MM.1S (cell line): ENCODE measurements around the gene FGFBP3.

Experiments
- DNase-seq: peaks from one replicate; pipeline ENCODE4 v3.0.0-alpha.2; 2015
- H2AFZ ChIP-seq: fragments of 300-600 bp; sonication (generic); 2 replicates; pipeline ENCODE4 v1.6.0; 2016; ENCODE audit warnings: antibody characterized with exemption, low read length
- H3F3A ChIP-seq: fragments of 300-600 bp; sonication (generic); 2 replicates; pipeline ENCODE4 v1.6.1; 2016; ENCODE audit warnings: mild to moderate bottlenecking, antibody characterized with exemption, low read length, moderate library complexity, mixed read lengths; ENCODE audit not compliant: insufficient read depth
- H3K27ac ChIP-seq: fragments of 300-600 bp; sonication (generic); 2 replicates; pipeline ENCODE4 v1.5.1; 2016; ENCODE audit warnings: mild to moderate bottlenecking, low read length
- H3K27me3 ChIP-seq: fragments of 300-600 bp; sonication (generic); replicated peaks from 2 replicates; pipeline ENCODE4 v1.6.0; 2016; ENCODE audit warnings: low read length; ENCODE audit not compliant: insufficient read depth
- H3K36me3 ChIP-seq: fragments of 300-600 bp; sonication (generic); replicated peaks from 2 replicates; pipeline ENCODE4 v1.6.1; 2016; ENCODE audit warnings: mild to moderate bottlenecking, low read length, mixed read lengths; ENCODE audit not compliant: insufficient read depth
- H3K4me1 ChIP-seq: fragments of 300-600 bp; sonication (generic); 2 replicates; pipeline ENCODE4 v1.6.1; 2016; ENCODE audit warnings: low read length, mixed read lengths
- H3K4me2 ChIP-seq: fragments of 300-600 bp; sonication (generic); 2 replicates; pipeline ENCODE4 v1.6.0; 2016; ENCODE audit warnings: low read depth, low read length
- H3K4me3 ChIP-seq: fragments of 300-600 bp; sonication (generic); 2 replicates; pipeline ENCODE4 v1.5.1; 2016; ENCODE audit warnings: low read length, mixed read lengths
- H3K79me2 ChIP-seq: fragments of 300-600 bp; sonication (generic); 2 replicates; pipeline ENCODE4 v1.6.1; 2016; ENCODE audit warnings: mixed run types, low read length, mixed read lengths
- H3K9ac ChIP-seq: fragments of 300-600 bp; sonication (generic); 2 replicates; pipeline ENCODE4 v1.6.1; 2016; ENCODE audit warnings: low read length, mixed read lengths
- H3K9me2 ChIP-seq: fragments of 300-600 bp; sonication (generic); replicated peaks from 2 replicates; pipeline ENCODE4 v1.6.1; 2016; ENCODE audit warnings: mild to moderate bottlenecking, low read length, mixed read lengths; ENCODE audit not compliant: insufficient read depth
- H3K9me3 ChIP-seq: fragments of 300-600 bp; sonication (generic); replicated peaks from 2 replicates; pipeline ENCODE4 v1.6.1; 2016; ENCODE audit warnings: mild to moderate bottlenecking, low read length, mixed read lengths; ENCODE audit not compliant: insufficient read depth
- H4K20me1 ChIP-seq: fragments of 300-600 bp; sonication (generic); 2 replicates; pipeline ENCODE4 v1.6.1; 2016; ENCODE audit warnings: mild to moderate bottlenecking, low read length, moderate library complexity, mixed read lengths; ENCODE audit not compliant: insufficient read depth
- EZH2 ChIP-seq: fragments of 300-600 bp; sonication (generic); optimal IDR thresholded peaks from 2 replicates; pipeline ENCODE3; 2017; ENCODE audit warnings: low read depth, mild to moderate bottlenecking, antibody characterized with exemption, low read length, mixed read lengths
- EZH2phosphoT487 ChIP-seq: fragments of 300-600 bp; sonication (generic); IDR thresholded peaks from 2 replicates; pipeline ENCODE4 v1.6.1; 2018; ENCODE audit warnings: antibody characterized with exemption, low read length
- TF ChIP-seq, protein P1 (sequence below): fragments of 300-600 bp; sonication (generic); IDR thresholded peaks from 2 replicates; pipeline ENCODE4 v1.5.1; 2016; ENCODE audit warnings: antibody characterized with exemption, low read length, mixed read lengths

Gene FGFBP3

GRCh38 chr10:91883549-91884444 lies 25.5 kb downstream of the FGFBP3 start:
- Histone ChIP-seq H2AFZ (no peak overlapping the region), H3K4me3 (no peak overlapping the region), H3K4me1 (peaks cover 4% of the 10 kb centered on the region; the same call in 1 of the 2 replicates)

DNA sequence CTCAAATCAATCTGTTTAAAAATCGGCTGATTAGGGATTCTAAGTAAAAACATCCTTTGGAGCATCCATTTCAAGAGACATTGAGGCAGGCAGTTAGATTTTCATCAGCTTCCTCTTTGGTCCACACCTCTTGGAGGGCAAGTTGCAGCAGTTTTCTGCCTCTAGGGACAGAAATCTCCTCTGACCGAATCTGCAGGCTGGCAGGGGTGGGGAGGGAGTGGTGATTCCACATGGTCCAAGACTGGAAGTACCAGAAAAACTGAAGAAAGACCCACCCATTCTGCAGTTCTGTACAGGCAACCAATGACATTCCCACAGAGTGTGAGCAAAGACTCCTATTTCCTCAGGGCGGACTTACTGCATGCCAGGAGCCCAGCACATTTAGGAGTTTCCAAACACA lies 29.0 kb downstream of the FGFBP3 start:
- Histone ChIP-seq H3K9ac (no peak overlapping the region), H3K36me3 (no peaks in the 10 kb centered on the region), H3K27ac (no peak overlapping the region), H3K79me2 (no peaks in the 10 kb centered on the region), H4K20me1 (no peaks in the 10 kb centered on the region), H3K4me2 (no peak overlapping the region), H3K4me3 (no peak overlapping the region), H3K27me3 (no peaks in the 10 kb centered on the region), H3K4me1 (peaks cover 4% of the 10 kb centered on the region; the same call in 1 of the 2 replicates), H2AFZ (no peak overlapping the region), H3K9me3 (no peaks in the 10 kb centered on the region), H3K9me2 (no peaks in the 10 kb centered on the region), H3F3A (no peaks in the 10 kb centered on the region)
- no peak for DNase-seq
- TF ChIP-seq EZH2phosphoT487 (no peak), EZH2 (no peak)
- TF ChIP-seq, protein P1, sequence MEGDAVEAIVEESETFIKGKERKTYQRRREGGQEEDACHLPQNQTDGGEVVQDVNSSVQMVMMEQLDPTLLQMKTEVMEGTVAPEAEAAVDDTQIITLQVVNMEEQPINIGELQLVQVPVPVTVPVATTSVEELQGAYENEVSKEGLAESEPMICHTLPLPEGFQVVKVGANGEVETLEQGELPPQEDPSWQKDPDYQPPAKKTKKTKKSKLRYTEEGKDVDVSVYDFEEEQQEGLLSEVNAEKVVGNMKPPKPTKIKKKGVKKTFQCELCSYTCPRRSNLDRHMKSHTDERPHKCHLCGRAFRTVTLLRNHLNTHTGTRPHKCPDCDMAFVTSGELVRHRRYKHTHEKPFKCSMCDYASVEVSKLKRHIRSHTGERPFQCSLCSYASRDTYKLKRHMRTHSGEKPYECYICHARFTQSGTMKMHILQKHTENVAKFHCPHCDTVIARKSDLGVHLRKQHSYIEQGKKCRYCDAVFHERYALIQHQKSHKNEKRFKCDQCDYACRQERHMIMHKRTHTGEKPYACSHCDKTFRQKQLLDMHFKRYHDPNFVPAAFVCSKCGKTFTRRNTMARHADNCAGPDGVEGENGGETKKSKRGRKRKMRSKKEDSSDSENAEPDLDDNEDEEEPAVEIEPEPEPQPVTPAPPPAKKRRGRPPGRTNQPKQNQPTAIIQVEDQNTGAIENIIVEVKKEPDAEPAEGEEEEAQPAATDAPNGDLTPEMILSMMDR, result no peak

More at GRCh38 chr10:91883549-91884444, 25.5 kb downstream of the FGFBP3 start:
- no peak for DNase-seq
- H3K4me2 ChIP-seq, result no peak overlapping the region
- no peaks in the 10 kb centered on the region for H3K79me2 ChIP-seq
- H3K27me3 ChIP-seq, result no peaks in the 10 kb centered on the region
- H3K9me2 ChIP-seq, result no peaks in the 10 kb centered on the region
- H3K36me3 ChIP-seq, result no peaks in the 10 kb centered on the region
- no peaks in the 10 kb centered on the region for H3K9me3 ChIP-seq
- H3K9ac ChIP-seq, result no peak overlapping the region
- H3F3A ChIP-seq, result no peaks in the 10 kb centered on the region
- no peak overlapping the region for H3K27ac ChIP-seq
- H4K20me1 ChIP-seq, result no peaks in the 10 kb centered on the region
- TF ChIP-seq, protein P1, result no peak
- TF ChIP-seq EZH2 (no peak), EZH2phosphoT487 (no peak)

- H3K36me3 ChIP-seq, result no peaks in the 10 kb centered on the region
- no peaks in the 10 kb centered on the region for H3K9me3 ChIP-seq
- H3K27me3 ChIP-seq, result no peaks in the 10 kb centered on the region
- no peak for DNase-seq
- no peak overlapping the region for H3K4me2 ChIP-seq
- no peak overlapping the region for H3K4me3 ChIP-seq
- no peaks in the 10 kb centered on the region for H4K20me1 ChIP-seq
- H3K79me2 ChIP-seq, result no peaks in the 10 kb centered on the region
- no peak overlapping the region for H3K27ac ChIP-seq
- no peak overlapping the region for H3K9ac ChIP-seq
- H3F3A ChIP-seq, result no peaks in the 10 kb centered on the region
- no peaks in the 10 kb centered on the region for H3K9me2 ChIP-seq
- TF ChIP-seq EZH2 (no peak), EZH2phosphoT487 (no peak)
- TF ChIP-seq, protein P1, result no peak
- no peak overlapping the region for H2AFZ ChIP-seq
- peaks cover 4% of the 10 kb centered on the region; the same call in 1 of the 2 replicates for H3K4me1 ChIP-seq
Observed at GRCh38 chr10:91879515-91880170, 29.6 kb downstream of the FGFBP3 start.
